DOHH2 (cell line): Measurements from ENCODE around the gene EXTL1.

Experiments used
- H3F3A ChIP-seq: fragments of 200-600 bp; sonication (generic), shearing (Covaris generic); 2 replicates; pipeline ENCODE4 v1.6.0; 2016; ENCODE audit warnings: antibody characterized with exemption, mild to moderate bottlenecking; ENCODE audit not compliant: control insufficient read depth, insufficient read depth
- H3K27ac ChIP-seq: fragments of 200-600 bp; sonication (generic); 2 replicates; pipeline ENCODE4 v1.5.1; 2014; ENCODE audit warnings: low read depth, mild to moderate bottlenecking, low read length, moderate library complexity
- H3K27me3 ChIP-seq: fragments of 200-600 bp; sonication (generic); 2 replicates; pipeline ENCODE4 v1.6.1; 2014; ENCODE audit warnings: mild to moderate bottlenecking, low read length, mixed read lengths; ENCODE audit not compliant: control insufficient read depth
- H3K36me3 ChIP-seq: fragments of 200-600 bp; sonication (generic); 2 replicates; pipeline ENCODE4 v1.6.1; 2014; ENCODE audit warnings: mild to moderate bottlenecking, low read length, moderate library complexity, mixed read lengths; ENCODE audit not compliant: control insufficient read depth
- H3K4me1 ChIP-seq: fragments of 200-600 bp; sonication (generic); 2 replicates; pipeline ENCODE4 v1.6.1; 2014; ENCODE audit warnings: mild to moderate bottlenecking, low read length, mixed read lengths; ENCODE audit not compliant: control insufficient read depth
- H3K4me2 ChIP-seq: fragments of 200-600 bp; sonication (generic); 2 replicates; pipeline ENCODE4 v1.6.0; 2014; ENCODE audit warnings: mild to moderate bottlenecking, low read length, moderate library complexity
- H3K4me3 ChIP-seq: fragments of 200-600 bp; sonication (generic); 2 replicates; pipeline ENCODE4 v1.5.1; 2014; ENCODE audit warnings: mild to moderate bottlenecking, low read length, mixed read lengths
- H3K79me2 ChIP-seq: fragments of 200-600 bp; sonication (generic); 2 replicates; pipeline ENCODE4 v1.6.1; 2014; ENCODE audit warnings: mild to moderate bottlenecking, low read length, mixed read lengths; ENCODE audit not compliant: control insufficient read depth
- H3K9me2 ChIP-seq: fragments of 200-600 bp; sonication (generic); replicated peaks from 2 replicates; pipeline ENCODE4 v1.6.1; 2014; ENCODE audit warnings: mild to moderate bottlenecking, low read length, mixed read lengths; ENCODE audit not compliant: control insufficient read depth
- H3K9me3 ChIP-seq: fragments of 200-600 bp; sonication (generic); 2 replicates; pipeline ENCODE4 v1.6.1; 2014; ENCODE audit warnings: antibody characterized with exemption, low read length, mixed read lengths; ENCODE audit not compliant: control insufficient read depth, insufficient read depth
- H4K20me1 ChIP-seq: fragments of 200-600 bp; sonication (generic); 2 replicates; pipeline ENCODE4 v1.6.0; 2014; ENCODE audit warnings: low read depth, mild to moderate bottlenecking, antibody characterized with exemption, low read length, moderate library complexity; ENCODE audit not compliant: control insufficient read depth, insufficient read depth
- EZH2phosphoT487 ChIP-seq: fragments of 200-600 bp; sonication (generic); IDR thresholded peaks from 2 replicates; pipeline ENCODE4 v1.6.1; 2017; ENCODE audit warnings: borderline replicate concordance, mild to moderate bottlenecking, antibody characterized with exemption, low read length, moderate library complexity, mixed read lengths
- TF ChIP-seq, protein P1 (sequence below): fragments of 200-600 bp; sonication (generic); IDR thresholded peaks from one replicate; pipeline ENCODE4 v1.5.1; 2014; ENCODE audit warnings: antibody characterized with exemption, mild to moderate bottlenecking, low read depth, low read length; ENCODE audit not compliant: poor library complexity, severe bottlenecking

Gene EXTL1

DNA sequence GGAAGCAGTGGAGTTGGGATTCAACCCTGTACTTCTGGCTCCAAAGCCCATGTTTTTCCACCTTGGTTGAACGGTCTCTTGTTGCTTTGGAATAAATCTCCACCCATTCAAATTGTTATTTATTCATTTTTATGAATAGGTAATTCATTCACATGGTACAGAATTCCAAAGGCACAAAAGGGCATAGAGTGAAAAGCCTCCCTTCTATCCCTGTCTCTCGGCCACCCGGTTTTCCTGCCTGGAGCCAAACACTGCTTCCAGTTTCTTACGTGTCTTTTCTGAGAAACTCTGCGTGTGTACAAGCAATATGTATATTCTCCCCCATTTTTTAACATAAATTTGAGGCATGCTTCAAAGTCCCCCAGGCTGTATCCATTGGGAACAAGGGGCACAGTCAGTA is 3.9 kb downstream of the EXTL1 start:
- Histone ChIP-seq H3K79me2 (no peaks in the 10 kb centered on the region), H4K20me1 (no peaks in the 10 kb centered on the region), H3K4me3 (no peak overlapping the region), H3K9me2 (no peaks in the 10 kb centered on the region), H3K27me3 (peaks cover 10% of the 10 kb centered on the region), H3K27ac (no peak overlapping the region), H3K36me3 (no peaks in the 10 kb centered on the region), H3K9me3 (no peaks in the 10 kb centered on the region), H3K4me1 (no peaks in the 10 kb centered on the region), H3K4me2 (no peak overlapping the region), H3F3A (no peaks in the 10 kb centered on the region)
- no peak for TF ChIP-seq EZH2phosphoT487
- TF ChIP-seq, protein P1, sequence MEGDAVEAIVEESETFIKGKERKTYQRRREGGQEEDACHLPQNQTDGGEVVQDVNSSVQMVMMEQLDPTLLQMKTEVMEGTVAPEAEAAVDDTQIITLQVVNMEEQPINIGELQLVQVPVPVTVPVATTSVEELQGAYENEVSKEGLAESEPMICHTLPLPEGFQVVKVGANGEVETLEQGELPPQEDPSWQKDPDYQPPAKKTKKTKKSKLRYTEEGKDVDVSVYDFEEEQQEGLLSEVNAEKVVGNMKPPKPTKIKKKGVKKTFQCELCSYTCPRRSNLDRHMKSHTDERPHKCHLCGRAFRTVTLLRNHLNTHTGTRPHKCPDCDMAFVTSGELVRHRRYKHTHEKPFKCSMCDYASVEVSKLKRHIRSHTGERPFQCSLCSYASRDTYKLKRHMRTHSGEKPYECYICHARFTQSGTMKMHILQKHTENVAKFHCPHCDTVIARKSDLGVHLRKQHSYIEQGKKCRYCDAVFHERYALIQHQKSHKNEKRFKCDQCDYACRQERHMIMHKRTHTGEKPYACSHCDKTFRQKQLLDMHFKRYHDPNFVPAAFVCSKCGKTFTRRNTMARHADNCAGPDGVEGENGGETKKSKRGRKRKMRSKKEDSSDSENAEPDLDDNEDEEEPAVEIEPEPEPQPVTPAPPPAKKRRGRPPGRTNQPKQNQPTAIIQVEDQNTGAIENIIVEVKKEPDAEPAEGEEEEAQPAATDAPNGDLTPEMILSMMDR: no peak

DNA sequence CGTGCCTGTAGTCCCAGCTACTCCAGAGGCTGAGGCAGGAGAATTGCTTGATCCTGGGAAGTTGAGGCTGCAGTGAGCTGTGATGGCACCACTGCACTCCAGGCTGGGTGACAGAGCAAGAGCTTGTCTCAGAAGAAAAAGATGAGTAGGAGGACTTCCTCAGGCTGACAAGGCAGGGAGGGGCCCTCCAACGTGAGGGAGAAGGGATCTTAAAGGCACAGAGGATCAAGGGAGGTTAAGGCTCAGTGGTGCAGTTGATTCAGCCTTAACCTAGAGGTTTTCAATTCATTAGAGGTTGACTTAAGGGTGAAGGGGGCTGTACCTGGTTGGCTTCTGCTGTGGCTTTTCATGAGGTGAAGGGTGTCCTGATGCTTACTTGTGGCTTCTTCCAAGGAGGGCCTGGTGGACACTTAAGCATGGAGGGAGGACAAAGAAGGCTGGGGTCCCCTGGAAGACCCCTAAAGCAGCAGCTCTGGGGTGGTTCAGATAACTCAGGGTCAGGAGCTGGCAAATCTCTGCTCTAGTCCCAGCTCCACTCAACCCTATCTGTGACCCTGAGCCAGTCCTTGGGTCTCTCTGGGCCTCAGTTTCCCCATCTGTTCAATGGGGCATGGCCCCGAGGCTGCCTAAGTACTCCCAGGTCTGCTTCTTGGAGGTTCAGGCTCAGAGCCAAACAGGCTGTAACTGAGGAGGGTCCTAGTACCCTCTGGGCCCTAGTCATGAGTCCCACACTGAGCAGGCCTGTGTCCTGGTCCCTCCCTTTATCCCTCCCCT is 6.3 kb downstream of the EXTL1 start:
- Histone ChIP-seq H3K4me1 (no peaks in the 10 kb centered on the region), H3K27ac (no peak overlapping the region), H4K20me1 (no peaks in the 10 kb centered on the region), H3K9me2 (no peaks in the 10 kb centered on the region), H3K27me3 (peaks cover 10% of the 10 kb centered on the region), H3F3A (no peaks in the 10 kb centered on the region), H3K4me3 (no peak overlapping the region), H3K9me3 (no peaks in the 10 kb centered on the region), H3K4me2 (no peak overlapping the region), H3K36me3 (no peaks in the 10 kb centered on the region), H3K79me2 (no peaks in the 10 kb centered on the region)
- TF ChIP-seq, protein P1: no peak
- no peak for TF ChIP-seq EZH2phosphoT487

DNA sequence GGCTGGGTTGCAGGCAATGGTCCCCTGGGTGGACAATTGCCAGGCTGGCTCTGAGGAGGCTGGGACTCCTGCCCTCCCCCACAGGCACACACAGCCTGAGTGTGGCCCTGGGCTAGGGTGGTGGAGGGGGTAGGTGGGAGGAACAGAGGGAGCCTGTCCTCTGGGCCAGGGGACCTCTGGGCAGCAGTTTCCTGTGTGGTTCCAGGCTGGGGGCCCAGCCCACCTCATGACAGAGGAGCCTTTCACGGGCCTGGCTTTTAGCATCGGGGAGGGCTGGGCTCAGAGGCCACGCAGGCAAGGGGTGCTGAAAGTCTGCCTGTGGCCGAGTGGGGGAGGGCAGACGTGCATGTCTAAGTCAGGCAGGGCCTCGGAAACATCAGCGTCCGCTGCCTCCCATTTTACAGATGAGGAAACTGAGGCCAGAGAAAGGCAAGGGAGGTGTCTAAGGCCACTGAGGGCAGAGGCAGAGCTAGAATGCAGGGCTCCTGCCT is 7.0 kb downstream of the EXTL1 start:
- no peaks in the 10 kb centered on the region for H4K20me1 ChIP-seq
- H3K4me3 ChIP-seq: no peak overlapping the region
- H3K9me3 ChIP-seq: no peaks in the 10 kb centered on the region
- no peaks in the 10 kb centered on the region for H3F3A ChIP-seq
- no peak overlapping the region for H3K27ac ChIP-seq
- H3K36me3 ChIP-seq: no peaks in the 10 kb centered on the region
- no peaks in the 10 kb centered on the region for H3K79me2 ChIP-seq
- H3K9me2 ChIP-seq: no peaks in the 10 kb centered on the region
- peaks cover 8% of the 10 kb centered on the region for H3K27me3 ChIP-seq
- no peak overlapping the region for H3K4me2 ChIP-seq
- TF ChIP-seq, protein P1: no peak
- TF ChIP-seq EZH2phosphoT487: no peak
- no peaks in the 10 kb centered on the region for H3K4me1 ChIP-seq
